Muscle layer of duodenum (tissue), 2 donors: ENCODE measurements around the gene SPINT3.

Source experiments
- H3K27ac ChIP-seq: one replicate; pipeline ENCODE4 v1.7.0; 2013; ENCODE audit warnings: mild to moderate bottlenecking, low read length
- H3K27me3 ChIP-seq: one replicate; pipeline ENCODE4 v1.7.0; 2013; ENCODE audit warnings: low read depth, mild to moderate bottlenecking, control low read depth, low read length
- H3K36me3 ChIP-seq, 2 donors: one replicate each; pipeline ENCODE4 v1.7.0; 2013; ENCODE audit warnings: low read length in 2 of 2, control low read depth in 1 of 2, mild to moderate bottlenecking in 1 of 2; ENCODE audit not compliant: insufficient read depth in 2 of 2, control insufficient read depth in 1 of 2
- H3K4me1 ChIP-seq, 2 donors: one replicate each; pipeline ENCODE4 v1.7.0; 2013; ENCODE audit warnings: low read length in 2 of 2, mild to moderate bottlenecking in 2 of 2, control low read depth in 1 of 2, moderate library complexity in 1 of 2; ENCODE audit not compliant: insufficient read depth in 2 of 2, control insufficient read depth in 1 of 2
- H3K4me3 ChIP-seq, 2 donors: one replicate each; pipeline ENCODE4 v1.7.0; 2013; ENCODE audit warnings: low read length in 2 of 2, low read depth in 1 of 2, mild to moderate bottlenecking in 1 of 2
- H3K9me3 ChIP-seq, 2 donors: one replicate each; pipeline ENCODE4 v1.7.0; 2013; ENCODE audit warnings: low read length in 2 of 2, control low read depth in 1 of 2, mild to moderate bottlenecking in 1 of 2; ENCODE audit not compliant: control insufficient read depth in 1 of 2
- donor health status: healthy.

SPINT3 gene

DNA sequence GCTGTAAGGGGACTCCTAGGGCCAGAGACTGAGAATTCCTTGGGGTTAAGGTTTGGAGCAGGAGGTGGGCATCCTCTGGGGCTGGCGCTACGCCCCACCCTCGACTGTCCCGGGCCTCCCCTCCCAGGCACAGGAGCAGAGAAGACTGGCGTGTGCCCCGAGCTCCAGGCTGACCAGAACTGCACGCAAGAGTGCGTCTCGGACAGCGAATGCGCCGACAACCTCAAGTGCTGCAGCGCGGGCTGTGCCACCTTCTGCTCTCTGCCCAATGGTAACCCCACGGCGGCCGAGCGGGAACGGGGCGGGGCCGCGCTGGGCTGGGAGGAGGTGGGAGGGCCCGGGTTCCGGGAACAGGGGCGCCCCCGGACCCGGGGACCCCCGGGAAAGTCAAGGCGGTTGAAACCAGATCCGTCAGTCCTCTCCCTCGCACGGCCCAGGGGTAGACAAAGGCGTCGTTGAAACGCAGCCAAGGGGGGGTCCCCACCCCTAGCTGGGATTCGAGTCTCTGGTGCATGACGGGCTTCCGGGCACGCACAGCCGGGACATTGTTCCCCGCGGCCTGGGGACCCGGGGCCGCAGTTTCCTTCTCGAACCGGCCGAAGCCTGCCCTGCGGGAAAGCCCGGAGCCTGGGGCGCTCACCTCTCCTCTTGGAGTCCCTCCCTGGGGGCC, 45.0 kb downstream of the SPINT3 start:
- no peak overlapping the region for H3K27ac ChIP-seq
- peak overlapping the region; percentile 57 to 75 for H3K4me3 ChIP-seq
- H3K9me3 ChIP-seq = no peaks in the 10 kb centered on the region
- H3K4me1 ChIP-seq = peaks cover 0 to 20% of the 10 kb centered on the region in 2 donors
- peaks cover 10% of the 10 kb centered on the region for H3K27me3 ChIP-seq
- H3K36me3 ChIP-seq = no peaks in the 10 kb centered on the region

- Histone ChIP-seq H3K4me3 (peak within 1 kb of the TSS; percentile 57 to 75), H3K9me3 (no peaks in the 10 kb centered on the region), H3K27ac (no peak within 1 kb of the TSS), H3K36me3 (no peaks in the 10 kb centered on the region), H3K27me3 (peaks cover 10% of the 10 kb centered on the region), H3K4me1 (peaks cover 0 to 20% of the 10 kb centered on the region in 2 donors)
These were observed 45.8 kb downstream of the SPINT3 start, which contains the start of gene WFDC2 for GRCh38 chr20:45469336-45470261. Gene WFDC2, plus strand, starts transcription at chr20:45469753. Its CDS starts 29 bp downstream, at chr20:45469782.

DNA sequence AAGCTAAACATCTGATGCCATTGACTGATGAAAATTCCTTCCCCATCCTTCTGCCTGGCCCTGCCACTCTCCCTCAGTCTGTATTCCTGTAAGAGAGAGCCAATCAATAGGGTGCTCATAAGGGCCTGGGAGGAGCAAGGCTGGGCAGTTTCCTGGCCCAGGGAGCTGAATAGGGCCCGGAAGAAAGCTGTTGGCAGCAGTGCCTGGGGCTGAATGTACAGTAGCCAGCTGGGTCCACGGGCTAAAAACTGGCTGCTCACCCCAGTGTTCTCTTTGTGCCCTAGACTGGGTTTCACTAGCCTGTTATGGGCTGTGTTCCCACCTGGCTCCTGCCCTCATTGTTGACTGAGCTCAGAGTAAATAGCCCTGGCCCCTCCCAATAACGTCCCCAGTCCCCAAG, 47.6 kb downstream of the SPINT3 start:
- peaks cover 0 to 20% of the 10 kb centered on the region in 2 donors for H3K4me1 ChIP-seq
- H3K4me3 ChIP-seq = no peak overlapping the region
- no peak overlapping the region for H3K27ac ChIP-seq
- peaks cover 14% of the 10 kb centered on the region for H3K27me3 ChIP-seq
- H3K36me3 ChIP-seq = no peaks in the 10 kb centered on the region
- H3K9me3 ChIP-seq = no peaks in the 10 kb centered on the region

DNA sequence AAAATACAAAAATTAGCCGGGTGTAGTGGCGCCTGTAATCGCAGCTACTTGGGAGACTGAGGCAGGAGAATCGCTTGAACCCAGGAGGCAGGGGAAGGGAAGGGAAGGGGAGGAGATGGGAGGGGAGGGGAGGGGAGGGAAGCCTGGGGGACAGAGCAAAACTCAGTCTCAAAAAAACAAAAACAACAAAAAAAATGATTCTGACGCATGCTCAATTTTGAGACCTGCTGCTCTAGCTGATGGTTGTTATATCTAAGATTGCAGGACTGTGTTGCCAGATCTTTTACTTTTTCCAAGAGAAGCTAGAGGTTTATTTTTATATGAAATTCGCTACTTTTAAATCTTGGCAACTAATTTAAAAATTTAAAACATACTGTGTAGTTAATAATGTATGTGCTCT, 48.2 kb downstream of the SPINT3 start:
- H3K27ac ChIP-seq = no peak overlapping the region
- no peak overlapping the region for H3K4me3 ChIP-seq
- no peaks in the 10 kb centered on the region for H3K9me3 ChIP-seq
- peaks cover 14% of the 10 kb centered on the region for H3K27me3 ChIP-seq
- H3K36me3 ChIP-seq = no peaks in the 10 kb centered on the region
- peaks cover 0 to 20% of the 10 kb centered on the region in 2 donors for H3K4me1 ChIP-seq

DNA sequence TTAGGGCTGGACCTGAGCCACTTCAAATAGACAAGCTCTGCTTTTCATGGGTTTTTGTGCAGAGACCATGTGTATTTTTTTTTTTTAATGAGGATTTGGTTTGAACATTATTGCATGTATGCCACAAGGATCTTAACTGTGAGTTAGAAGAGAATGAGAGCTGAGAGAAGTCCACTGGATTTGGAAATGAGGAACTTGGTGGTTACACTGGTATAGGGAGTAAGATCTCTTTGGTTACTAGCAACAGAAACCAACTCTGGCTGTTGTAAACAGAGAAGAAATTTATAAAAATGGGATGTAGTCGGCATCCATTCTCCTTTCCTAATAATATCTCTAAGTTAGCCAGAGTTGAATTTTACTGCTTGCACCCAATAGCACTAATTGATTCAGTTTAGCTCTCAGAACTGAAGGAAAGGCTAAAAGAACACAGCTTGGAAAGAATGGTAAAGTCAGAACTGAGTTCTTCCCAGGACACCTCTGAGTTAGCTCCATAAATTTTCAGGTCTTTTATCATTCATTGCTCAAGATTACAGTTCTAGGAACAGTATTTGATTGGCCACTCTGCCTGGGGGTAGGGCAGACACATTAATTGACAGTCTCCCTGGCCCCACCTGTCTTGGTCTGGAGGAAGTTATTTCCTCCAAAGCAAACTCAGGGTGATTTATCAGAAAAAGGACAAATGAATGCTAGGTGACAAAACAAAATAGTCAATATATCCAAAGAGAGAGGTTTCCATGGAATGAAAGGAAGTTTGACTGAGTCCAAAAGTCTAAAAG, 49.7 kb downstream of the SPINT3 start:
- Histone ChIP-seq H3K4me3 (no peak overlapping the region), H3K9me3 (no peaks in the 10 kb centered on the region), H3K27me3 (peaks cover 5% of the 10 kb centered on the region), H3K4me1 (peaks cover 0 to 16% of the 10 kb centered on the region in 2 donors), H3K36me3 (no peaks in the 10 kb centered on the region), H3K27ac (no peak overlapping the region)

GRCh38 chr20:45463709-45464108, 51.7 kb downstream of the SPINT3 start:
- H3K4me3 ChIP-seq = no peak overlapping the region
- H3K4me1 ChIP-seq = no peaks in the 10 kb centered on the region
- no peak overlapping the region for H3K27ac ChIP-seq
- H3K36me3 ChIP-seq = no peaks in the 10 kb centered on the region
- H3K27me3 ChIP-seq = peaks cover 4% of the 10 kb centered on the region
- H3K9me3 ChIP-seq = no peaks in the 10 kb centered on the region

DNA sequence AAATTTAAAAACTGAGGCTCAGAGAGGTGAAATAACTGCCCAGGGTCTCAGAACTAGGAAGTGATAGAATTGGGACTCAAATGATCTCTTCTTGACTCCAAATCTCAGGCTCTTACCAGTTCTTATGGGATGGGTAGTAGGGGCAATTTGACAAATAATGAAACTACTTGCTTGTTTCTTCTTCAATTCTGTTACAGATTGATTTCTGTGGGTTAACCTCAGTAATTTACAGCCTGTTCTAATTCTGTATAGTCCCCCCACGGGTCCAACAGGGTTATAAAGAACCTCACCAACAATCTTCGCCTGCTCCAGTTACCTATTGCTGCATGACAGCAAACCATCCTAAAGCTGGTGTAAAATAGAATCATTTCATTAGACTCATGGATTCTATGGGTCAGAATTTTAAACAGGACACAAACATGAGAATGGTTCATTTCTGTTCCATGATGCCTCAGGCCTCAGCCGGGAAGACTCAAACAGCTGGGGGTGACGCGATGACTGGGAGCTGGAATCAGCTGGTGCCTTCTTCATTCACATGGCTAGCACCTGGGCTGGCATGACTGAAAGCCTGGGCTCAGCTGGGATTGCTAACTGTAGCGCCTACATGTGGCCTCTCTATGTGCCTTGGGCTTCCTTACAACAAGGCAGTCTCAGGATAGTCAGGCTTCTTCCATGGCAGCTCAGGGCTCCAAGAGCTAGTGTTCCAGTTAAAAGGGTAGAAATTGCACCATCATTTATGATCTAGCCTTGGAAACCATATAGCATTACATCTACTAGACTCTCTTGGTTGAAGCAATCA, 52.5 kb downstream of the SPINT3 start:
- no peak overlapping the region for H3K27ac ChIP-seq
- peaks cover 4% of the 10 kb centered on the region for H3K27me3 ChIP-seq

More for the DNA sequence above, 52.5 kb downstream of the SPINT3 start:
- Histone ChIP-seq H3K4me1 (no peaks in the 10 kb centered on the region), H3K36me3 (no peaks in the 10 kb centered on the region), H3K4me3 (no peak overlapping the region), H3K9me3 (no peaks in the 10 kb centered on the region)
